ENCODE data around the gene CACNB4.

DNA sequence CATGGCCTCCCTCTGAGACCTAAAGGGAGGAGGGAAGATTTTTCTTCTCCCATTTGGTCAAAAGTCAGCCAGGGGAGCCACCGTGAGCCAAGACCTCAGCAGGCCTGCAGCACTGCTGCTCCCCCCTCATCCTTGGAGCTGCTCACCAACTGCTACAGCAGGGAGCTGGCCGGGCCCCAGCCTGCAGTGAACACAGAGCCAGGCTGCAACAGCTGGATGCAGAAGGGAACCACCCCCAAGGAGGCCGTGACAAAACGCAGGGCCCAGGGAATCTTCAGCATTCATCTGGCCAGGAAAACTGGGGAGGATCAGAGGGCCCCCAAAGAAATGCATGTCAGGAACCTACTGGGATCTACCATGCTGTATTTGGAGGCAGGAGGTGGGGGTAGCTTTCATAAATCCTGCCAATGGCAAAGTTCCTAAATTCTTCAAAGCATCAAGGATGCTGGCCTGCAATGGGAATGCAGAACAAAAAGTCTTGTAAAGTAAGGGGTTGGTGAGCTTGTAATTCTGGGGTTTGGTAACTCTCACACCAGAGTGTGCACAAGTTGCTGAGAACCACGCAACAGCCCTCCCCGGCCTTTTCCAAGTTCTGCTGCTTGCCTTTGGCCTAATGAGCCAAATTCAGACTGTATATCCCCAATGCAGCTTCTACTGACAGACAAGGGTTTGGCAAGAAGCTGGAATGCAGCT lies 61.0 kb downstream of the CACNB4 start:
- TF ChIP-seq, protein P1, sequence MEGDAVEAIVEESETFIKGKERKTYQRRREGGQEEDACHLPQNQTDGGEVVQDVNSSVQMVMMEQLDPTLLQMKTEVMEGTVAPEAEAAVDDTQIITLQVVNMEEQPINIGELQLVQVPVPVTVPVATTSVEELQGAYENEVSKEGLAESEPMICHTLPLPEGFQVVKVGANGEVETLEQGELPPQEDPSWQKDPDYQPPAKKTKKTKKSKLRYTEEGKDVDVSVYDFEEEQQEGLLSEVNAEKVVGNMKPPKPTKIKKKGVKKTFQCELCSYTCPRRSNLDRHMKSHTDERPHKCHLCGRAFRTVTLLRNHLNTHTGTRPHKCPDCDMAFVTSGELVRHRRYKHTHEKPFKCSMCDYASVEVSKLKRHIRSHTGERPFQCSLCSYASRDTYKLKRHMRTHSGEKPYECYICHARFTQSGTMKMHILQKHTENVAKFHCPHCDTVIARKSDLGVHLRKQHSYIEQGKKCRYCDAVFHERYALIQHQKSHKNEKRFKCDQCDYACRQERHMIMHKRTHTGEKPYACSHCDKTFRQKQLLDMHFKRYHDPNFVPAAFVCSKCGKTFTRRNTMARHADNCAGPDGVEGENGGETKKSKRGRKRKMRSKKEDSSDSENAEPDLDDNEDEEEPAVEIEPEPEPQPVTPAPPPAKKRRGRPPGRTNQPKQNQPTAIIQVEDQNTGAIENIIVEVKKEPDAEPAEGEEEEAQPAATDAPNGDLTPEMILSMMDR (IDR thresholded peaks at IDR 0.05 in 8 of 11, conservative IDR thresholded peaks at IDR 0.05 in 3 of 11), result no peak
- no peak for TF ChIP-seq POLR2A (IDR thresholded peaks at IDR 0.05)
- no peak for TF ChIP-seq POLR2AphosphoS5 (IDR thresholded peaks at IDR 0.05)
